GM23338 (cell line): ENCODE measurements around the gene FAM171A1. TPM values are rescaled to one million over a fixed set of nuclear protein-coding genes. Genes with fewer than 3 reads are reported as not detected.

Experiments
- ATAC-seq: fragments of 200-7000 bp; cut with Tn5 transposase; 3 replicates; pipeline ENCODE4 v1.9.1; 2020
- DNase-seq: peaks from one replicate; pipeline ENCODE4 v3.0.0-alpha.2; 2015; ENCODE audit warnings: low spot score
- H2AFZ ChIP-seq: fragments of 200-600 bp; sonication (generic); 2 replicates; pipeline ENCODE4 v1.8.0; 2016; ENCODE audit warnings: antibody characterized with exemption, mild to moderate bottlenecking, moderate library complexity
- H3F3A ChIP-seq: fragments of 200-600 bp; sonication (generic); replicated peaks from 2 replicates; pipeline ENCODE4 v1.8.0; 2017; ENCODE audit warnings: antibody characterized with exemption, mixed run types, low read depth
- H3K27ac ChIP-seq: fragments of 200-600 bp; sonication (generic); 2 replicates; pipeline ENCODE4 v1.6.1; 2016; ENCODE audit warnings: low read depth
- H3K27me3 ChIP-seq: fragments of 200-600 bp; sonication (generic); 2 replicates; pipeline ENCODE4 v1.8.0; 2016; ENCODE audit warnings: mild to moderate bottlenecking, mixed run types, moderate library complexity; ENCODE audit not compliant: insufficient read depth
- H3K36me3 ChIP-seq: fragments of 200-600 bp; sonication (generic); 2 replicates; pipeline ENCODE4 v1.8.0; 2016; ENCODE audit warnings: mild to moderate bottlenecking; ENCODE audit not compliant: insufficient read depth
- H3K4me1 ChIP-seq: fragments of 200-600 bp; sonication (generic); 2 replicates; pipeline ENCODE4 v1.8.0; 2016; ENCODE audit warnings: mild to moderate bottlenecking, moderate library complexity; ENCODE audit not compliant: insufficient read depth
- H3K4me2 ChIP-seq: fragments of 200-600 bp; sonication (generic); 2 replicates; pipeline ENCODE4 v1.7.1; 2017; ENCODE audit warnings: mixed run types
- H3K4me3 ChIP-seq: fragments of 200-600 bp; sonication (generic); 2 replicates; pipeline ENCODE4 v1.6.1; 2016; ENCODE audit warnings: mixed run types
- H3K79me2 ChIP-seq: fragments of 200-600 bp; sonication (generic); replicated peaks from 2 replicates; pipeline ENCODE4 v1.8.0; 2017; ENCODE audit warnings: mild to moderate bottlenecking; ENCODE audit not compliant: insufficient read depth
- H3K9me2 ChIP-seq: fragments of 200-600 bp; sonication (generic); 2 replicates; pipeline ENCODE4 v1.8.0; 2017; ENCODE audit not compliant: insufficient read depth
- H4K20me1 ChIP-seq: fragments of 200-600 bp; sonication (generic); replicated peaks from 2 replicates; pipeline ENCODE4 v1.8.0; 2017; ENCODE audit warnings: mild to moderate bottlenecking; ENCODE audit not compliant: insufficient read depth
- H3K27ac Mint-ChIP-seq: 2 replicates; pipeline ENCODE4 v1.8.0; 2020; ENCODE audit warnings: inconsistent platforms, mild to moderate bottlenecking, moderate library complexity, mixed read lengths
- H3K27me3 Mint-ChIP-seq: 3 replicates; pipeline ENCODE4 v1.8.0; 2022; ENCODE audit warnings: low read depth, mild to moderate bottlenecking, moderate library complexity, mixed read lengths, inconsistent platforms; ENCODE audit not compliant: insufficient read depth, poor library complexity
- H3K36me3 Mint-ChIP-seq: 3 replicates; pipeline ENCODE4 v1.8.0; 2021; ENCODE audit warnings: low read depth, mild to moderate bottlenecking, inconsistent platforms, moderate library complexity, mixed read lengths
- H3K4me1 Mint-ChIP-seq: 3 replicates; pipeline ENCODE4 v1.8.0; 2020; ENCODE audit warnings: mild to moderate bottlenecking, inconsistent platforms, mixed read lengths
- H3K4me3 Mint-ChIP-seq: 3 replicates; pipeline ENCODE4 v1.8.0; 2021; ENCODE audit warnings: moderate library complexity, mild to moderate bottlenecking, inconsistent platforms, mixed read lengths
- H3K9me3 Mint-ChIP-seq: 3 replicates; pipeline ENCODE4 v1.8.0; 2020; ENCODE audit warnings: moderate library complexity, mild to moderate bottlenecking, inconsistent platforms, mixed read lengths
- CREB1 ChIP-seq: fragments of 250-450 bp; sonication (Bioruptor Pico); IDR thresholded peaks from 2 replicates; pipeline ENCODE4 v1.5.0; 2020; ENCODE audit warnings: low read depth, mild to moderate bottlenecking, moderate library complexity
- EZH2 ChIP-seq: fragments of 200-600 bp; sonication (generic); IDR thresholded peaks from one replicate; pipeline ENCODE4 v1.8.0; 2017; ENCODE audit warnings: antibody characterized with exemption, mild to moderate bottlenecking, low read depth; ENCODE audit not compliant: unreplicated experiment
- EZH2phosphoT487 ChIP-seq: fragments of 200-600 bp; sonication (generic); IDR thresholded peaks from one replicate; pipeline ENCODE4 v1.8.1; 2018; ENCODE audit warnings: antibody characterized with exemption; ENCODE audit not compliant: unreplicated experiment
- JUNB ChIP-seq: IDR thresholded peaks from one replicate; pipeline ENCODE4 v1.6.1; 2016; ENCODE audit warnings: antibody characterized with exemption; ENCODE audit not compliant: unreplicated experiment
- NANOG ChIP-seq: IDR thresholded peaks from 2 replicates; pipeline ENCODE4 v1.6.1; 2016; ENCODE audit warnings: antibody characterized with exemption, borderline replicate concordance
- STAT1 ChIP-seq: IDR thresholded peaks from one replicate; pipeline ENCODE4 v1.6.1; 2016; ENCODE audit warnings: antibody characterized with exemption; ENCODE audit not compliant: unreplicated experiment
- ZNF114 ChIP-seq: fragments of 250-450 bp; sonication (Bioruptor Pico); IDR thresholded peaks from 2 replicates; pipeline ENCODE4 v1.5.0; 2020; ENCODE audit warnings: mild to moderate bottlenecking, moderate library complexity
- polyA plus RNA-seq: library from polyadenylated mRNA; unstranded; fragments of >200 nt; fragmentation: Nextera tagmentation; extraction: Ambion mirVana; gene quantifications from 2 replicates; pipeline ENCODE4 v1.2.1, GENCODE V29; 2016
- total RNA-seq: library from RNA; depleted of rRNA; stranded (reverse); fragments of >200 nt; shearing (Covaris generic); gene quantifications from 2 replicates; pipeline ENCODE4 v1.2.3, GENCODE V29; 2014
- TF ChIP-seq, protein P1 (sequence below): fragments of 250-450 bp; sonication (Bioruptor Pico); IDR thresholded peaks from 2 replicates; pipeline ENCODE4 v1.5.0; 2020; ENCODE audit warnings: mild to moderate bottlenecking, moderate library complexity
- TF ChIP-seq, protein P2 (sequence below), 2 experiments: fragments of 200-600 bp in 1 of 2; sonication (generic) in 1 of 2; conservative IDR thresholded peaks; 2 replicates each; pipeline versions ENCODE4 v1.5.1 to v1.6.1; 2016 to 2017; ENCODE audit warnings: antibody characterized with exemption in 2 of 2, low read depth in 2 of 2, mild to moderate bottlenecking in 2 of 2, moderate library complexity in 1 of 2
- TF ChIP-seq, protein P3 (sequence below): IDR thresholded peaks from one replicate; pipeline ENCODE4 v1.6.1; 2018; ENCODE audit warnings: antibody characterized with exemption; ENCODE audit not compliant: unreplicated experiment

The FAM171A1 gene
- total and polyA plus RNA-seq, 2 experiments from 2014 or later: 11.3 to 32.2 TPM

DNA sequence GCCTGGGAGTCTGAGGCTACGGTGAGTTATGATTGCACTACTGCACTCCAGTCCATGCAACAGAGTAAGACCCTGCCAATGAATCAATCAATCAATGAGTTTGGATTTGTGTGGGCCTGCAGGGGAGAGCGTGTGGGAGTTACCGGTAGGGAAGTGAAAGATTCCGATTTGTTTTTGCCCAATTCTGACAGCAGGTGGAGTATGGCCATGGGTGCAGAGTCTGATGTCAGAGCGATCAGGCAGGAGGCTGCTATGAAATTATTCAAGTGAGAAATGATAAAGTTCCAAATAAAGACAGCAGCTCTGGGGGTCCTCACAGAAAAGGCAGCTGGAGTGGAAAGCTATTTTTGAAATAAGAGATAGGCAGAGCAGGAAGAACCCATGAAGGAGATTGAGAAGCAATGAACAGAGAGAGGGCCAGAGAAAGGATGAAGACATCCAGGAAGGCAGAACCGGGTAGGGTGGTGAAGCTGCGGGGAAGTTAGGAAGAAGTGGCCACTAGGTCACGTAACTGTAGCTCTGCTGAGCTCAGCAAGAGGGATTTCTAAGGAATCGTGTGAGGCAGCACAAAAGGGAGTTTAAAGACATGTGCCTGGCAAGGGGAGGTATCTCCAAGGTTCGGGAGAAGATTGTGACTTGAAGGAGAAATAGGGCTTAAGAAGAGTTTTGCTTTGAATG is 108.9 kb downstream of the FAM171A1 start:
- Histone ChIP-seq H3K27me3 (no peaks in the 10 kb centered on the region), H3K4me2 (no peak overlapping the region), H3K36me3 (no peaks in the 10 kb centered on the region), H2AFZ (no peak overlapping the region), H3F3A (no peaks in the 10 kb centered on the region), H3K9me2 (no peaks in the 10 kb centered on the region), H3K4me3 (no peak overlapping the region), H3K79me2 (no peaks in the 10 kb centered on the region), H3K4me1 (no peaks in the 10 kb centered on the region), H3K27ac (no peak overlapping the region), H4K20me1 (no peaks in the 10 kb centered on the region)
- Mint-ChIP-seq H3K4me1 (no peaks in the 10 kb centered on the region), H3K27ac (no peak overlapping the region), H3K4me3 (no peak overlapping the region), H3K9me3 (no peaks in the 10 kb centered on the region; the same call in 2 of the 3 replicates), H3K36me3 (peaks cover 5% of the 10 kb centered on the region; the same call in 1 of the 3 replicates), H3K27me3 (peaks cover 3% of the 10 kb centered on the region)
- DNase-seq (no peak), ATAC-seq (peak; percentile 57)
- TF ChIP-seq, protein P1, sequence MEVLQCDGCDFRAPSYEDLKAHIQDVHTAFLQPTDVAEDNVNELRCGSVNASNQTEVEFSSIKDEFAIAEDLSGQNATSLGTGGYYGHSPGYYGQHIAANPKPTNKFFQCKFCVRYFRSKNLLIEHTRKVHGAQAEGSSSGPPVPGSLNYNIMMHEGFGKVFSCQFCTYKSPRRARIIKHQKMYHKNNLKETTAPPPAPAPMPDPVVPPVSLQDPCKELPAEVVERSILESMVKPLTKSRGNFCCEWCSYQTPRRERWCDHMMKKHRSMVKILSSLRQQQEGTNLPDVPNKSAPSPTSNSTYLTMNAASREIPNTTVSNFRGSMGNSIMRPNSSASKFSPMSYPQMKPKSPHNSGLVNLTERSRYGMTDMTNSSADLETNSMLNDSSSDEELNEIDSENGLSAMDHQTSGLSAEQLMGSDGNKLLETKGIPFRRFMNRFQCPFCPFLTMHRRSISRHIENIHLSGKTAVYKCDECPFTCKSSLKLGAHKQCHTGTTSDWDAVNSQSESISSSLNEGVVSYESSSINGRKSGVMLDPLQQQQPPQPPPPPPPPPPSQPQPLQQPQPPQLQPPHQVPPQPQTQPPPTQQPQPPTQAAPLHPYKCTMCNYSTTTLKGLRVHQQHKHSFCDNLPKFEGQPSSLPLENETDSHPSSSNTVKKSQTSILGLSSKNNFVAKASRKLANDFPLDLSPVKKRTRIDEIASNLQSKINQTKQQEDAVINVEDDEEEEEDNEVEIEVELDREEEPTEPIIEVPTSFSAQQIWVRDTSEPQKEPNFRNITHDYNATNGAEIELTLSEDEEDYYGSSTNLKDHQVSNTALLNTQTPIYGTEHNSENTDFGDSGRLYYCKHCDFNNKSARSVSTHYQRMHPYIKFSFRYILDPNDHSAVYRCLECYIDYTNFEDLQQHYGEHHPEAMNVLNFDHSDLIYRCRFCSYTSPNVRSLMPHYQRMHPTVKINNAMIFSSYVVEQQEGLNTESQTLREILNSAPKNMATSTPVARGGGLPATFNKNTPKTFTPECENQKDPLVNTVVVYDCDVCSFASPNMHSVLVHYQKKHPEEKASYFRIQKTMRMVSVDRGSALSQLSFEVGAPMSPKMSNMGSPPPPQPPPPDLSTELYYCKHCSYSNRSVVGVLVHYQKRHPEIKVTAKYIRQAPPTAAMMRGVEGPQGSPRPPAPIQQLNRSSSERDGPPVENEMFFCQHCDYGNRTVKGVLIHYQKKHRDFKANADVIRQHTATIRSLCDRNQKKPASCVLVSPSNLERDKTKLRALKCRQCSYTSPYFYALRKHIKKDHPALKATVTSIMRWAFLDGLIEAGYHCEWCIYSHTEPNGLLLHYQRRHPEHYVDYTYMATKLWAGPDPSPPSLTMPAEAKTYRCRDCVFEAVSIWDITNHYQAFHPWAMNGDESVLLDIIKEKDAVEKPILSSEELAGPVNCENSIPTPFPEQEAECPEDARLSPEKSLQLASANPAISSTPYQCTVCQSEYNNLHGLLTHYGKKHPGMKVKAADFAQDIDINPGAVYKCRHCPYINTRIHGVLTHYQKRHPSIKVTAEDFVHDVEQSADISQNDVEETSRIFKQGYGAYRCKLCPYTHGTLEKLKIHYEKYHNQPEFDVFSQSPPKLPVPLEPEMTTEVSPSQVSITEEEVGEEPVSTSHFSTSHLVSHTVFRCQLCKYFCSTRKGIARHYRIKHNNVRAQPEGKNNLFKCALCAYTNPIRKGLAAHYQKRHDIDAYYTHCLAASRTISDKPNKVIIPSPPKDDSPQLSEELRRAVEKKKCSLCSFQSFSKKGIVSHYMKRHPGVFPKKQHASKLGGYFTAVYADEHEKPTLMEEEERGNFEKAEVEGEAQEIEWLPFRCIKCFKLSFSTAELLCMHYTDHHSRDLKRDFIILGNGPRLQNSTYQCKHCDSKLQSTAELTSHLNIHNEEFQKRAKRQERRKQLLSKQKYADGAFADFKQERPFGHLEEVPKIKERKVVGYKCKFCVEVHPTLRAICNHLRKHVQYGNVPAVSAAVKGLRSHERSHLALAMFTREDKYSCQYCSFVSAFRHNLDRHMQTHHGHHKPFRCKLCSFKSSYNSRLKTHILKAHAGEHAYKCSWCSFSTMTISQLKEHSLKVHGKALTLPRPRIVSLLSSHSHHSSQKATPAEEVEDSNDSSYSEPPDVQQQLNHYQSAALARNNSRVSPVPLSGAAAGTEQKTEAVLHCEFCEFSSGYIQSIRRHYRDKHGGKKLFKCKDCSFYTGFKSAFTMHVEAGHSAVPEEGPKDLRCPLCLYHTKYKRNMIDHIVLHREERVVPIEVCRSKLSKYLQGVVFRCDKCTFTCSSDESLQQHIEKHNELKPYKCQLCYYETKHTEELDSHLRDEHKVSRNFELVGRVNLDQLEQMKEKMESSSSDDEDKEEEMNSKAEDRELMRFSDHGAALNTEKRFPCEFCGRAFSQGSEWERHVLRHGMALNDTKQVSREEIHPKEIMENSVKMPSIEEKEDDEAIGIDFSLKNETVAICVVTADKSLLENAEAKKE (CRISPR knock-in tag): no peak
- TF ChIP-seq, protein P2, sequence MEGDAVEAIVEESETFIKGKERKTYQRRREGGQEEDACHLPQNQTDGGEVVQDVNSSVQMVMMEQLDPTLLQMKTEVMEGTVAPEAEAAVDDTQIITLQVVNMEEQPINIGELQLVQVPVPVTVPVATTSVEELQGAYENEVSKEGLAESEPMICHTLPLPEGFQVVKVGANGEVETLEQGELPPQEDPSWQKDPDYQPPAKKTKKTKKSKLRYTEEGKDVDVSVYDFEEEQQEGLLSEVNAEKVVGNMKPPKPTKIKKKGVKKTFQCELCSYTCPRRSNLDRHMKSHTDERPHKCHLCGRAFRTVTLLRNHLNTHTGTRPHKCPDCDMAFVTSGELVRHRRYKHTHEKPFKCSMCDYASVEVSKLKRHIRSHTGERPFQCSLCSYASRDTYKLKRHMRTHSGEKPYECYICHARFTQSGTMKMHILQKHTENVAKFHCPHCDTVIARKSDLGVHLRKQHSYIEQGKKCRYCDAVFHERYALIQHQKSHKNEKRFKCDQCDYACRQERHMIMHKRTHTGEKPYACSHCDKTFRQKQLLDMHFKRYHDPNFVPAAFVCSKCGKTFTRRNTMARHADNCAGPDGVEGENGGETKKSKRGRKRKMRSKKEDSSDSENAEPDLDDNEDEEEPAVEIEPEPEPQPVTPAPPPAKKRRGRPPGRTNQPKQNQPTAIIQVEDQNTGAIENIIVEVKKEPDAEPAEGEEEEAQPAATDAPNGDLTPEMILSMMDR (conservative IDR thresholded peaks at IDR 0.05; ENCODE audit: low read depth in 2 of 2): peak; percentile 30 to 48; a peak in 3 of 4 replicates

DNA sequence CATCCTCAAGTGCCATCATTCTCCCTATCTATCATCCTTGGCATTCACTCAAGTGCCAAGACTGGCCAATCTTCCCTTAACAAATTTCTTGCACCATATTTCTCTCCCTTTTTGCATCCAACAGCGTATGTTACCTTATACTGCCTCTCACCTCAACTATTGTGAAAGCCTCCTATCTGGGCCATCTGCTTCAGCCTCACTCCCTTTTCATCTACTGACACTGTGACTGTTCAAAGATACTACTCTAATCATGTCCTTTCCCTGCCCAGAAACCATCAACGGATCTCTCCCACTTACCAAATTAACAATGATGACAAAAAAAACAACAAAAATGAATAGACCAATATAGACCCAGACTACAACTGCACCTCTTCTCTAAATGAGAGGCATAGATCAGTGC is 112.0 kb downstream of the FAM171A1 start:
- H3K4me3 Mint-ChIP-seq: no peak overlapping the region
- no peaks in the 10 kb centered on the region for H3K36me3 Mint-ChIP-seq
- no peaks in the 10 kb centered on the region for H3K36me3 ChIP-seq
- H3K27me3 ChIP-seq: no peaks in the 10 kb centered on the region
- H3K27ac Mint-ChIP-seq: no peak overlapping the region
- H3K4me1 Mint-ChIP-seq: peaks cover 25% of the 10 kb centered on the region
- no peak overlapping the region for H3K4me2 ChIP-seq
- H3F3A ChIP-seq: no peaks in the 10 kb centered on the region
- no peak overlapping the region for H3K4me3 ChIP-seq
- H3K79me2 ChIP-seq: no peaks in the 10 kb centered on the region
- ATAC-seq (no peak), DNase-seq (no peak)
- peaks cover 7% of the 10 kb centered on the region for H3K27me3 Mint-ChIP-seq
- peaks cover 13% of the 10 kb centered on the region for H3K4me1 ChIP-seq
- no peak overlapping the region for H3K27ac ChIP-seq
- H3K9me2 ChIP-seq: no peaks in the 10 kb centered on the region
- 0 out of 2 replicates have a peak, but pooled peaks cover 6% of the 10 kb centered on the region for H4K20me1 ChIP-seq
- H2AFZ ChIP-seq: no peak overlapping the region
- no peaks in the 10 kb centered on the region for H3K9me3 Mint-ChIP-seq
- TF ChIP-seq EZH2 (no peak), CREB1 (no peak), JUNB (no peak), EZH2phosphoT487 (no peak), NANOG (no peak), STAT1 (no peak), ZNF114 (CRISPR knock-in tag) (no peak)
- TF ChIP-seq, protein P3, sequence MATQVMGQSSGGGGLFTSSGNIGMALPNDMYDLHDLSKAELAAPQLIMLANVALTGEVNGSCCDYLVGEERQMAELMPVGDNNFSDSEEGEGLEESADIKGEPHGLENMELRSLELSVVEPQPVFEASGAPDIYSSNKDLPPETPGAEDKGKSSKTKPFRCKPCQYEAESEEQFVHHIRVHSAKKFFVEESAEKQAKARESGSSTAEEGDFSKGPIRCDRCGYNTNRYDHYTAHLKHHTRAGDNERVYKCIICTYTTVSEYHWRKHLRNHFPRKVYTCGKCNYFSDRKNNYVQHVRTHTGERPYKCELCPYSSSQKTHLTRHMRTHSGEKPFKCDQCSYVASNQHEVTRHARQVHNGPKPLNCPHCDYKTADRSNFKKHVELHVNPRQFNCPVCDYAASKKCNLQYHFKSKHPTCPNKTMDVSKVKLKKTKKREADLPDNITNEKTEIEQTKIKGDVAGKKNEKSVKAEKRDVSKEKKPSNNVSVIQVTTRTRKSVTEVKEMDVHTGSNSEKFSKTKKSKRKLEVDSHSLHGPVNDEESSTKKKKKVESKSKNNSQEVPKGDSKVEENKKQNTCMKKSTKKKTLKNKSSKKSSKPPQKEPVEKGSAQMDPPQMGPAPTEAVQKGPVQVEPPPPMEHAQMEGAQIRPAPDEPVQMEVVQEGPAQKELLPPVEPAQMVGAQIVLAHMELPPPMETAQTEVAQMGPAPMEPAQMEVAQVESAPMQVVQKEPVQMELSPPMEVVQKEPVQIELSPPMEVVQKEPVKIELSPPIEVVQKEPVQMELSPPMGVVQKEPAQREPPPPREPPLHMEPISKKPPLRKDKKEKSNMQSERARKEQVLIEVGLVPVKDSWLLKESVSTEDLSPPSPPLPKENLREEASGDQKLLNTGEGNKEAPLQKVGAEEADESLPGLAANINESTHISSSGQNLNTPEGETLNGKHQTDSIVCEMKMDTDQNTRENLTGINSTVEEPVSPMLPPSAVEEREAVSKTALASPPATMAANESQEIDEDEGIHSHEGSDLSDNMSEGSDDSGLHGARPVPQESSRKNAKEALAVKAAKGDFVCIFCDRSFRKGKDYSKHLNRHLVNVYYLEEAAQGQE: no peak
